ENCODE measurements around the gene NKAIN2.

DNA sequence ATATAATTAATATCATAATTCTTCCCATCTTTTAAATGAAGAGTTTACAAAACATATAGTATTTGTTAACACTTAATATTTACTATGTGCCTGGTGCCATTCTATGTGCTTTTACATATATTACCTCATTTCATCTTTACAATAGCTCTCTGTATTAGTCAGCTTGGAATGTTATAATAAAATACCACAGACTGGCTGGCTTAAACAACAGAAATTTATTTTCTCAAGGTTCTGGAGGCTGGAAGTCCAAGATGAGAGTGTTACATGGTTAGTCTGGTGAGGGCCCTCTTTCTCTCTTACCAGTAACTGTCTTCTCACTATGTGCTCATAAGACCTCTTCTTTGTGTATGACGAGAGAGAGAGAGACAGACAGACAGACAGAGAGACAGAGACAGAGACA is 110.2 kb downstream of the NKAIN2 start:
- TF ChIP-seq, protein P1, sequence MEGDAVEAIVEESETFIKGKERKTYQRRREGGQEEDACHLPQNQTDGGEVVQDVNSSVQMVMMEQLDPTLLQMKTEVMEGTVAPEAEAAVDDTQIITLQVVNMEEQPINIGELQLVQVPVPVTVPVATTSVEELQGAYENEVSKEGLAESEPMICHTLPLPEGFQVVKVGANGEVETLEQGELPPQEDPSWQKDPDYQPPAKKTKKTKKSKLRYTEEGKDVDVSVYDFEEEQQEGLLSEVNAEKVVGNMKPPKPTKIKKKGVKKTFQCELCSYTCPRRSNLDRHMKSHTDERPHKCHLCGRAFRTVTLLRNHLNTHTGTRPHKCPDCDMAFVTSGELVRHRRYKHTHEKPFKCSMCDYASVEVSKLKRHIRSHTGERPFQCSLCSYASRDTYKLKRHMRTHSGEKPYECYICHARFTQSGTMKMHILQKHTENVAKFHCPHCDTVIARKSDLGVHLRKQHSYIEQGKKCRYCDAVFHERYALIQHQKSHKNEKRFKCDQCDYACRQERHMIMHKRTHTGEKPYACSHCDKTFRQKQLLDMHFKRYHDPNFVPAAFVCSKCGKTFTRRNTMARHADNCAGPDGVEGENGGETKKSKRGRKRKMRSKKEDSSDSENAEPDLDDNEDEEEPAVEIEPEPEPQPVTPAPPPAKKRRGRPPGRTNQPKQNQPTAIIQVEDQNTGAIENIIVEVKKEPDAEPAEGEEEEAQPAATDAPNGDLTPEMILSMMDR (IDR thresholded peaks at IDR 0.05; ENCODE audit: insufficient read depth, low read length, poor library complexity, severe bottlenecking), result no peak
- no peak for TF ChIP-seq EZH2phosphoT487 (conservative IDR thresholded peaks at IDR 0.05; ENCODE audit: low read length)
